ENCODE data around the gene GMDS.

GRCh38 chr6:2078888-2079287 is 166.5 kb downstream of the GMDS start:
- TF ChIP-seq CTCF (IDR thresholded peaks at IDR 0.05) (no peak), POLR2A (IDR thresholded peaks at IDR 0.05) (no peak)

Data from heart left ventricle (tissue), 13 donors.